GM19099 (cell line): Measurements from ENCODE around the gene ZNF655.

Experiments
- POLR2A ChIP-seq: IDR thresholded peaks from 3 replicates; pipeline ENCODE4 v1.6.1; 2011; ENCODE audit warnings: low read depth; ENCODE audit not compliant: insufficient read length; ENCODE audit errors: extremely low read depth

The ZNF655 gene

GRCh38 chr7:99621271-99621670 is 62.8 kb downstream of the ZNF655 start:
- TF ChIP-seq POLR2A: no peak

GRCh38 chr7:99622596-99622995 is 64.2 kb downstream of the ZNF655 start:
- no peak for TF ChIP-seq POLR2A

GRCh38 chr7:99623091-99623693 is 64.8 kb downstream of the ZNF655 start:
- no peak for TF ChIP-seq POLR2A

- no peak for TF ChIP-seq POLR2A
Observed at GRCh38 chr7:99623702-99624447, 65.4 kb downstream of the ZNF655 start.

- TF ChIP-seq POLR2A: no peak
Observed at GRCh38 chr7:99624484-99624883, 66.0 kb downstream of the ZNF655 start.

GRCh38 chr7:99625321-99625720 is 66.9 kb downstream of the ZNF655 start:
- no peak for TF ChIP-seq POLR2A

- TF ChIP-seq POLR2A: no peak
Observed at GRCh38 chr7:99625961-99626360, 67.5 kb downstream of the ZNF655 start.
